Vagina (tissue), 2 donors: Measurements from ENCODE around the gene TSACC.
A peak's percentile ranks its signal among the peaks of the same experiment; 100 is the strongest.

Experiments used
- CTCF ChIP-seq, 3 experiments: fragments of 450-650 bp in 2 of 3; fragments of 200-600 bp in 1 of 3; sonication (generic) in 1 of 3; IDR thresholded peaks; one replicate each; pipeline ENCODE4 v1.5.1; 2017 to 2019; ENCODE audit warnings: antibody characterized with exemption in 3 of 3, mild to moderate bottlenecking in 2 of 3, moderate library complexity in 2 of 3
- POLR2A ChIP-seq, 2 donors: fragments of 450-650 bp; IDR thresholded peaks; one replicate each; pipeline ENCODE4 v1.6.1; 2017; ENCODE audit warnings: antibody characterized with exemption in 2 of 2, mild to moderate bottlenecking in 2 of 2, moderate library complexity in 2 of 2
- POLR2AphosphoS5 ChIP-seq, 2 donors: sonication (generic); formaldehyde crosslinking; IDR thresholded peaks; one replicate each; pipeline ENCODE4 v1.9.0; 2017; ENCODE audit warnings: antibody characterized with exemption in 2 of 2, mild to moderate bottlenecking in 2 of 2, low read depth in 1 of 2; ENCODE audit not compliant: insufficient read depth in 1 of 2

DNA sequence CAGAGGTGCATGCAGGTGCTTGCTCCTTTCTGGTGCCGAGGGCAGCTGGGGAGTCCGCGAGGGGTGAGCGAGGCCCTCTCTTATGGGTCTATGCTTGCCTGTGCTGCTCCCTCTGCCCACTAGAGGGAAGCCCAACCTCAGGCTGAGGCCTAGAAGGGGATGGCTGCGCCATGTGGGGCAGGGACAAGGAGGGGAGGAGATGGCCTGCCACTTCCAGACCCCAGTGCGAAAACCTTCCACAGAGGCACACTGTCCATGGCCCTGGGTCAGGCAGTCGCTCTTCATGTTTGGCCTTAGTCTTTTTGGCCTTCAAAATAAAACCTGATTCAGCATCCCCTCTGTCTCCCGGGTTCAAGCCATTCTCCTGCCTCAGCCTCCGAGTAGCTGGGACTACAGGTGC, 44.7 kb downstream of the TSACC start:
- peak; percentile 8 to 45 (median 23) for TF ChIP-seq CTCF (IDR thresholded peaks at IDR 0.05)
- no peak for TF ChIP-seq POLR2A (IDR thresholded peaks at IDR 0.05)
- TF ChIP-seq POLR2AphosphoS5 (IDR thresholded peaks at IDR 0.05; ENCODE audit: insufficient read depth in 1 of 2, low read depth in 1 of 2), result no peak
